GM21526 (cell line): ENCODE results near the gene ENPEP.
"Not testable (repeated sequence)": the region's sequence is repeated elsewhere in the genome, so short reads cannot be mapped to it uniquely, and the experiment has no call there.

Experiments used
- ATAC-seq: cut with Tn5 transposase; IDR thresholded peaks from one replicate; pipeline ENCODE4 v1.9.1; 2021; ENCODE audit warnings: moderate library complexity; ENCODE audit not compliant: unreplicated experiment, low FRiP score

Gene ENPEP, protein sequence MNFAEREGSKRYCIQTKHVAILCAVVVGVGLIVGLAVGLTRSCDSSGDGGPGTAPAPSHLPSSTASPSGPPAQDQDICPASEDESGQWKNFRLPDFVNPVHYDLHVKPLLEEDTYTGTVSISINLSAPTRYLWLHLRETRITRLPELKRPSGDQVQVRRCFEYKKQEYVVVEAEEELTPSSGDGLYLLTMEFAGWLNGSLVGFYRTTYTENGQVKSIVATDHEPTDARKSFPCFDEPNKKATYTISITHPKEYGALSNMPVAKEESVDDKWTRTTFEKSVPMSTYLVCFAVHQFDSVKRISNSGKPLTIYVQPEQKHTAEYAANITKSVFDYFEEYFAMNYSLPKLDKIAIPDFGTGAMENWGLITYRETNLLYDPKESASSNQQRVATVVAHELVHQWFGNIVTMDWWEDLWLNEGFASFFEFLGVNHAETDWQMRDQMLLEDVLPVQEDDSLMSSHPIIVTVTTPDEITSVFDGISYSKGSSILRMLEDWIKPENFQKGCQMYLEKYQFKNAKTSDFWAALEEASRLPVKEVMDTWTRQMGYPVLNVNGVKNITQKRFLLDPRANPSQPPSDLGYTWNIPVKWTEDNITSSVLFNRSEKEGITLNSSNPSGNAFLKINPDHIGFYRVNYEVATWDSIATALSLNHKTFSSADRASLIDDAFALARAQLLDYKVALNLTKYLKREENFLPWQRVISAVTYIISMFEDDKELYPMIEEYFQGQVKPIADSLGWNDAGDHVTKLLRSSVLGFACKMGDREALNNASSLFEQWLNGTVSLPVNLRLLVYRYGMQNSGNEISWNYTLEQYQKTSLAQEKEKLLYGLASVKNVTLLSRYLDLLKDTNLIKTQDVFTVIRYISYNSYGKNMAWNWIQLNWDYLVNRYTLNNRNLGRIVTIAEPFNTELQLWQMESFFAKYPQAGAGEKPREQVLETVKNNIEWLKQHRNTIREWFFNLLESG

DNA sequence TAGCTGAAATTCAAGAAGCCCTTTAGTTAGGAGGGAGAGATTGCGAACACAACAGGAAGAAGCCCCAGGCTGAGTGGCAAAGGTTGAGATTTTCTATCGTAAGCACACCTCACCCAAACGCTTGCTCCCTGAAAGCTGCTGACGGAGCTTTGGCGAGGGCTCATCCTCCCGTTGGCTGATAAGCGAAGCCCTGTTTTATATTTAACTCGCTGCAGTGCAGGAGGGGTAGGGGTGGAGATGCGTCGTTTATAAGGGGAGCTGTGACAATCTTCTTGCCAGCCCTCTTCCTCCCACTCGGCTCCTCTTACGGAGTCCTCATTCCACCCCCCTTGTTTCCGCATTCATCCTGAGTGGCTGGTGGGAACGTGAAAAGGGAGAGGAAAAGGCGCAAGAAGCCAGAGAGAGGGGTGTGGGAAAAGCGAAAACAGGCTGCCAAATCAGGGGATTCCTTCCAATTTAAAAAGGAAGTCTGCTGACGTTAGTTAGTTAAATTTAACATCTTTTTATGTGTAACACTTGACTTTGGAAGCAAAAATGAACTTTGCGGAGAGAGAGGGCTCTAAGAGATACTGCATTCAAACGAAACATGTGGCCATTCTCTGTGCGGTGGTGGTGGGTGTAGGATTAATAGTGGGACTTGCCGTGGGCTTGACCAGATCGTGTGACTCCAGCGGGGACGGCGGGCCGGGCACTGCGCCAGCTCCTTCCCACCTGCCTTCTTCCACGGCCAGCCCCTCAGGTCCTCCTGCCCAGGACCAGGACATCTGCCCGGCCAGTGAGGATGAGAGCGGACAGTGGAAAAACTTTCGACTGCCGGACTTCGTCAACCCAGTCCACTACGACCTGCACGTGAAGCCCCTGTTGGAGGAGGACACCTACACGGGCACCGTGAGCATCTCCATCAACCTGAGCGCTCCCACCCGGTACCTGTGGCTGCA lies at the start of gene ENPEP:
Gene ENPEP (plus strand): TSS at position 275 of the 938 bp plus-strand sequence. CDS start 260 bp downstream, at position 535.
- no peak for ATAC-seq

- ATAC-seq = not testable (repeated sequence)
Observed at GRCh38 chr4:110431805-110432204, 44.1 kb upstream of the ENPEP start.

DNA sequence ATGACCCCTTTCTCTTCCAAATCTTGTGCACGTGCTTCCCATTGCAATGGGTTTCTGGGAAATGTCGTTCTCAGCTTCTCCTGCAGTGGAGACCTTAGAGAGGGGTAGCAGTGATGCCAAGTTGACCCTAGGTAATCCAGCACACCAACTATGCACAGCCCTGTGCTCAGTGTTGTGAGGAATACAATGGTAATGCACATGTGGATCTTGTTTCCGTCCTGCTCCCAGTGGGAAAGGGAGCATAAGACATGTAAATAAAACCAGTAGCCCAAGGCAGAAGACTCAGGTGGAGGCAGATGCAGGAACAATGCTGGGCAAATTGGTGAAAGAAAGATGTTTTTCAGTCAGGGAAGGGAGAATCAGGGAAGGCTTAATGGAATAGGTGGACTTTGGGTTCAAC lies 38.7 kb upstream of the ENPEP start:
- ATAC-seq = not testable (repeated sequence)

- not testable (repeated sequence) for ATAC-seq
Observed at GRCh38 chr4:110439209-110439608, 36.7 kb upstream of the ENPEP start.

- no peak for ATAC-seq
Observed at GRCh38 chr4:110442309-110442708, 33.6 kb upstream of the ENPEP start.

GRCh38 chr4:110442788-110443187 lies 33.2 kb upstream of the ENPEP start:
- no peak for ATAC-seq

DNA sequence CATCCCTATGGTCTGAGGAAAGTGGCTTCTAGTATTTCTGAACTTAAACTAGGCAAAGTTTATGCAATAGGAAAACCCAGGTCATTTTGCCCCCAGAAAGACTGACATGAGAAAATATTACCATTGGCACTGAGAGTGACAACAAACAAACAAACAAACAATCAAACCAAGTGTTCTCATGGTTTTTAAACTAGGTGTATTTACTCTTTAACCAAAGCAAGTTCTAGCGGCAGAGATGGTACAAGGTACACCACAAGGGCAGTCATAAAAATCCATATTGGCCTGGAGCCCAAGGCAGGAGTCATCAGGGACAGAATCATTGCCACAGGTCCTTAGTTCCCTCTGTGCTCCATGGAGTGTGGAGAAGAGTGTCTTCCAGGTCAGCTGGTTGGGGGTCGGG lies 26.0 kb upstream of the ENPEP start:
- no peak for ATAC-seq

DNA sequence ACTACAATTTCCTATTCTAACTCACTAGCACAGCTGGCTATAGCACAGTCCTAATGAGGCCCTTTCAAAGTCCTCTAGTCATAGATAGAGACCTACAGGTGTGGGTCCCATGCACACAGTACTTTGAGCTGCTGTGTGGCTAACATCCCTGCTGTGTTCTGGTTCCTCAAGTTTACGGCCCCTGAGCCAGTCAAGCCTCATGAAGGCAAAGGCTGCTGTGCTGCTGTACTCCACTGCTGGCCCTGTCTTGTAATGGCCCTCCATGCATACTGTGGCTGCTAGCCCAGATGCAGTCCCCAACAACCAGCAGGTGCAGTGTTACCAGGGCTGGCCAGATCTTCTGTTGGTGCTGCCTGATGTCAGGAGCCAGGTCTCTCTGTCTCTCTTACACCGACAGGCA lies 23.4 kb upstream of the ENPEP start:
- no peak for ATAC-seq

DNA sequence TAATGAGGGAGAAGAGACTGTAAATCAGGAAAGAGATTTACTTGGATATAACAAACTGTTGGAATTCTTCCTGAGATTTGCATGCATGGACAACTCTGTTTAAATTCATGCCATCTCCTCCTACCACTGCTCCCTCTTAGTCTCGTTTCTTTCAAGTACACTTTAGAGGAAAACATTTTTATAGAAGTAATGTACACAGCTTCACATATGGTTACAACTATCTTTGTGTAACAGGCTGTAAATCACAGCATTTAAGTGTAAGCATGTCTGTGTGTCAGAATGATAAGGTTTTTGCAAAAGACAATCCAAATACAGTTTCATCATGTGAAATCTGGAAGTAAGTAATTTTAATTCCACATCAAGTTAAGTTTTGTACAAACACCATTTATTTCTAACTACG lies 21.5 kb upstream of the ENPEP start:
- ATAC-seq = no peak

DNA sequence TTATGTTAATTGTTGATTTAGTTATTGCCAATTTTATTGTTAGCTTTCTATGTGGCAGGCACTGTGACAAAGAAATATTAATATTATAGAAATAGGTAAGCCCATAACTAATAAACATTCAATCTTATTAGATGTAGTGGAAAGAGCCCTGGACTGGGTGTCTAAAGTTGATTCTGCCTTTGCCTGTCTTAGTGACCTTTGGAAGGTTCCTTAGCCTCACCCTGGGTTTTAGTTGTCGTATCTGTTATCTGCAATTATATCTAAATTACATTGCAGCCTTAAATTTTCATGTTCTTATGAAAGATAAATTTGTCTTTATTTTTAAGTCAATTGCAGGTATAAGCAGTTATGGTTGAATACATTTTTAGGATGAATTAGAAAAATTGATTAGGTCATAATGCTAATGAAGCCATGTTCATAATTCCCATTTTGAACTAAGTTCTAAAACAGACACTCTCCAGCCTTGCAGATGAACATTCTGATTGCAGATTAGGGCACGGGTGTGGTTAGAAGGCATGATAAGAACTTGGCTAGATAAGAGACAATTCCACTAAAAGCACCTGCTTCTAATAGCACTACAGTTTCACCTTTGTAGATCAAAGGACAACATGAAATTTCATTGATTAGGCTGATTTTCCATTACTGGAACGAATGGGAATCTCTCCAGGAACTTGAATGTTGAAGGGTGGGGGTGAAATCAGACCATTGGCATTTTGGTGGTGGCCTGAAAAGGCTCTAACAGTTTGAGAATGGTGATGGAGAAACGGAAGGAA lies 17.3 kb upstream of the ENPEP start:
- no peak for ATAC-seq

GRCh38 chr4:110460074-110460746 lies 15.7 kb upstream of the ENPEP start:
- no peak for ATAC-seq

- ATAC-seq = peak; percentile 74
Observed at GRCh38 chr4:110467400-110467799, 8.6 kb upstream of the ENPEP start.

- ATAC-seq = no peak
Observed at GRCh38 chr4:110472583-110473329, 3.2 kb upstream of the ENPEP start.

DNA sequence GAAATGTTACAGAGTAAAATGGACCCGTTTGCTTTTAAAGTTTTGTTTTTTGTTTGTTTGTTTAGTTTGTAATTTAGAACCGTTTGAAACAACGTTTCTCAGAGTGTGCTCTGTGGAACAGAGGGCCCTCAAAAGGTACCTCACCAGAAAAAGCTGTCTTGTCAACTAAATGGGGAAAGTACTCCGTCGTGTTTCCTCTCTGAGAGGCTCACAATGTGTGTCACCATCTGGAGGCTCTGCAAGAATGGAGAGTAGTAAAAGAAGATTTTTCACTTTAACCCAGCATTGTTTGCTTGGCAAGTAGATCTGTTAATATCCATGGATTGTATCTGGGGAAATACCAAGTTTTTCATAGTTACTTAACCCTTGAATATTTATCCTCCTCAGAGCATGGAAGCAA lies 1.5 kb upstream of the ENPEP start:
- no peak for ATAC-seq

- not testable (repeated sequence) for ATAC-seq
Observed at GRCh38 chr4:110475080-110475479, 875 bp upstream of the ENPEP start.

GRCh38 chr4:110477836-110478235 lies 1.9 kb downstream of the ENPEP start:
- no peak for ATAC-seq

- ATAC-seq = no peak
Observed at GRCh38 chr4:110480031-110480549, 4.1 kb downstream of the ENPEP start.

DNA sequence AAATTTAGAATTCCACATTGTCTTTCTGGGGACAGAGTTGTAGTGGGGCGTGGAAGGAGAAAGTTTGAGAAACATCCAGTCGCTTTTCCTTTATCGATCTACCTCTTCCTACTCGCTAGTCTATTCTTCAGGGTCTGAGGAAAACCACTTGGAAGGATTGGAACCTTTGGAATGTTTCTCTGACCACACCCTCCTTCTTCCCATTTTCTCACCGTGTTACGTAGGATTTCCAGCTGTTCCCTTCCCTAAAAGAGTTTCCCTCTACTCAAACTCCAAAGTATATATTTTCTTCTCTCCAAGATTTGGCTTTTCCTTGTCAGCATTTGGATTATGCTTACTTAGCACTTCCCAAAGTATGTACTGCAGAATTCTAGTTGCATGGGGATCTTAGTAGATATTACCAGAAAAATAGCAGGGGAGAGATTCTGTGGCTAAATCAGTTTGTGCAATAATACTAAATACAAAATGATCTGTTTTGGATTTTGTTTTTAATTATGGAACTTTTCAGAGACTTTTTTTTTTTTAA lies 4.9 kb downstream of the ENPEP start:
- no peak for ATAC-seq
